HL-60 (cell line): ENCODE measurements around the gene NFE2.
A peak's percentile ranks its signal among the peaks of the same experiment; 100 is the strongest.

Experiments
- POLR2AphosphoS5 ChIP-seq: IDR thresholded peaks from 2 replicates; pipeline ENCODE4 v1.6.1; 2012; ENCODE audit warnings: low read depth
- TF ChIP-seq, protein P1 (sequence below): IDR thresholded peaks from one replicate; pipeline ENCODE4 v1.5.1; 2011; ENCODE audit warnings: low read length, control low read depth, inconsistent platforms; ENCODE audit not compliant: insufficient read depth

DNA sequence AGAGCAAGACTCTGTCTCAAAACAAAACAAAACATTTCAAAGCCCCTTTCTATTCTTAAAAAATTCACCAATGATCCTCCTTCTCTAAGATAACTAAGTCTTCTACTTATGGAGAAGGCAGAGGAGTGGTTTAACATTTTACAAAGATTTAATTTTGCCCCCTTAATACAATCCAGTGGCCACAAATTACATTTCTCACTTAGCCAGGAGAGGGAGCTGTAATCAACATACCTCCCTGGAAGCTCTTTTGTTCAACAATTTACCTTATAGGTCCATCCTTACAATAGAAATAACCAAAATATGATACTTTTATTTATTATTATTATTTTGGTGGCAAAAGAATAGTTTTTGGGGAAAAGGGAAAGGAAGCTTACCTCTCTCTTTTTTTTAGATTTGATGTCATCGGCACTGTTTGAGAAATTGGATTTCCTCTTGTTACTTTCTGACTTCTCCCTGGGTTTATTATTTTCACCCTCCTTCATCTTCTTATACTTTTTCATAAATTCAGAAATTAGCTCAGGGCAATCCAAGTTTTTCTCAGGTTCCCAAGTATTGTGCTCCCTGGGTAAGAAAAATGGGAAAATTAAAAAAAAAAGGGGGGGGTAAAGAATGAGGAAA, 49.0 kb downstream of the NFE2 start:
- TF ChIP-seq, protein P1, sequence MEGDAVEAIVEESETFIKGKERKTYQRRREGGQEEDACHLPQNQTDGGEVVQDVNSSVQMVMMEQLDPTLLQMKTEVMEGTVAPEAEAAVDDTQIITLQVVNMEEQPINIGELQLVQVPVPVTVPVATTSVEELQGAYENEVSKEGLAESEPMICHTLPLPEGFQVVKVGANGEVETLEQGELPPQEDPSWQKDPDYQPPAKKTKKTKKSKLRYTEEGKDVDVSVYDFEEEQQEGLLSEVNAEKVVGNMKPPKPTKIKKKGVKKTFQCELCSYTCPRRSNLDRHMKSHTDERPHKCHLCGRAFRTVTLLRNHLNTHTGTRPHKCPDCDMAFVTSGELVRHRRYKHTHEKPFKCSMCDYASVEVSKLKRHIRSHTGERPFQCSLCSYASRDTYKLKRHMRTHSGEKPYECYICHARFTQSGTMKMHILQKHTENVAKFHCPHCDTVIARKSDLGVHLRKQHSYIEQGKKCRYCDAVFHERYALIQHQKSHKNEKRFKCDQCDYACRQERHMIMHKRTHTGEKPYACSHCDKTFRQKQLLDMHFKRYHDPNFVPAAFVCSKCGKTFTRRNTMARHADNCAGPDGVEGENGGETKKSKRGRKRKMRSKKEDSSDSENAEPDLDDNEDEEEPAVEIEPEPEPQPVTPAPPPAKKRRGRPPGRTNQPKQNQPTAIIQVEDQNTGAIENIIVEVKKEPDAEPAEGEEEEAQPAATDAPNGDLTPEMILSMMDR: peak; percentile 35
- no peak for TF ChIP-seq POLR2AphosphoS5
